Measurements from ENCODE around the gene OSTF1.

The OSTF1 gene

DNA sequence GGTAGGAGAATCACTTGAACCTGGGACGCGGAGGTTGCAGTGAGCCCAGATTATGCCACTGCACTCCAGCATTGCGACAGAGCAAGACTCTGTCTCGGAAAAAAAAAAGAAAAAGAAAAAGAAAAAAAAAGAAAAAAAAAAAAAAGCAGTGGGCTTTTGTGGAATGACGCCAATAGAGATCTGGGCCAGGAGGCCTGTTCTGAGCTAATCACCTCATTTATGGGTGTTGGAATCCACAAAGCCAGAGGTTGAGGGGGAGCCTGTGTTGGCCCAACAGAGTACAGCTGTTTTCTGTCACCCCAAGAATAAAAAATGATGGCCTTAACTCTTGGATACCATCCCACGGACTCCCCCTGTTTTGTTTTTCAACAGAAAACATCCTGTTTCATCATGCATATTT lies 18.5 kb downstream of the OSTF1 start:
- H3K9me3 ChIP-seq (replicated peaks; ENCODE audit: low read length): no peaks in the 10 kb centered on the region
- peaks cover 10% of the 10 kb centered on the region for H3K4me1 ChIP-seq (ENCODE audit: control insufficient read depth, insufficient read depth, low read length)
- no peak overlapping the region for H3K4me3 ChIP-seq (ENCODE audit: low read length)
- H3K9ac ChIP-seq (ENCODE audit: low read depth, low read length): no peak overlapping the region
- no peak overlapping the region for H3K4me2 ChIP-seq (ENCODE audit: low read length)
- no peaks in the 10 kb centered on the region for H3K27me3 ChIP-seq (ENCODE audit: control insufficient read depth, insufficient read depth, low read length)
- H3K36me3 ChIP-seq (ENCODE audit: insufficient read depth, low read length): no peaks in the 10 kb centered on the region

DNA sequence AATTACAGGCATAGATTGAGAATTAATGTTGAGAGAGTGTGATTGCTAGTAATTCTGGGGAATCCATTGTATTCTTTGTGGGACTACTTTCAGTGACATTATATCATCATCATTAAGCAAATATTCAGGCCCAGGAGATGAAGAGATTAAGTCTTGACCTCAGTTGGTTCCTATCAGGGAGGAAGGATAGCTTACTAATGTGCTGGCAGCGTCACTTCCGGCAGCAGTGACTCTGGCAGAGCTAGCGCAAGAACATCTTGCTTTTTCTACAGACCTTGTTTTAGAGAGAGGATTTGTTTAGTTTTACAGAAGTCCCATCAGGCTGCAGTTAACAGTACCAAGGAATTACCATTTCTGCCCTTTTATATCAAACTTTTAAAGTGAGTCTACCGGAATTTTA lies 20.3 kb downstream of the OSTF1 start:
- Histone ChIP-seq H3K4me2 (ENCODE audit: low read length) (peak overlapping the region; percentile 64), H3K36me3 (ENCODE audit: insufficient read depth, low read length) (no peaks in the 10 kb centered on the region), H3K4me1 (ENCODE audit: control insufficient read depth, insufficient read depth, low read length) (peaks cover 10% of the 10 kb centered on the region), H3K9me3 (replicated peaks; ENCODE audit: low read length) (no peaks in the 10 kb centered on the region), H3K27me3 (ENCODE audit: control insufficient read depth, insufficient read depth, low read length) (no peaks in the 10 kb centered on the region), H3K9ac (ENCODE audit: low read depth, low read length) (peak overlapping the region; percentile 49), H3K4me3 (ENCODE audit: low read length) (no peak overlapping the region)

DNA sequence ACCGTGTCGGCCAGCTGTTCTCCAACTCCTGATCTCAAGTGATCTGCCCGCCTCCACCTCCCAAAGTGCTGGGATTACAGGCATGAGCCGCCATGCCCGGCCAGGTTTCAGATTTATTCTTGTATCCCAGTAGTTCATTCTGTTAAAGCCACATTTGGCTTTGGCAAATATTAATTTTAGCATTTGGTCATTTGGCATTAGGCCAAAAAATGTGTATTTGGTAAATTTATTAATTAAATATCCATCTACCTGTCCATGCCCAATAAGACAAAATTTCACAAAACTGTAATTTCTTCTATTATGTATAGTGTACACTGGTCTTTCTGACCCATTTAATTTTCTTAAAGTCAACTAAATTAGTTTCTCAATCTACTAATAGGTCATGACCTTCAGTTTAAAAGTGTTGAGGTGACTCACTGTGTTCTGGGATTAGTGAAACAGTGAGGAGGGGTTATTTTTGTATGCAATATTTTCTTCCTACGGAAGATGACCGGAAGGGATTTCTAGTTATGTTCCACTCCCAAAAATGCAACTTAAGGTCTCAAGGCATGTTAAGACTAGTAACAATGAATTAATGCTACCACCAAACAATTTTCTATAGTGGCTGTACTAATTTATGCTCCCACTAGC lies 21.0 kb downstream of the OSTF1 start:
- no peaks in the 10 kb centered on the region for H3K9me3 ChIP-seq (replicated peaks; ENCODE audit: low read length)
- H3K4me2 ChIP-seq (ENCODE audit: low read length): peak overlapping the region; percentile 64
- H3K4me3 ChIP-seq (ENCODE audit: low read length): no peak overlapping the region
- H3K4me1 ChIP-seq (ENCODE audit: control insufficient read depth, insufficient read depth, low read length): peaks cover 10% of the 10 kb centered on the region
- no peaks in the 10 kb centered on the region for H3K27me3 ChIP-seq (ENCODE audit: control insufficient read depth, insufficient read depth, low read length)
- H3K36me3 ChIP-seq (ENCODE audit: insufficient read depth, low read length): no peaks in the 10 kb centered on the region
- no peak overlapping the region for H3K9ac ChIP-seq (ENCODE audit: low read depth, low read length)

DNA sequence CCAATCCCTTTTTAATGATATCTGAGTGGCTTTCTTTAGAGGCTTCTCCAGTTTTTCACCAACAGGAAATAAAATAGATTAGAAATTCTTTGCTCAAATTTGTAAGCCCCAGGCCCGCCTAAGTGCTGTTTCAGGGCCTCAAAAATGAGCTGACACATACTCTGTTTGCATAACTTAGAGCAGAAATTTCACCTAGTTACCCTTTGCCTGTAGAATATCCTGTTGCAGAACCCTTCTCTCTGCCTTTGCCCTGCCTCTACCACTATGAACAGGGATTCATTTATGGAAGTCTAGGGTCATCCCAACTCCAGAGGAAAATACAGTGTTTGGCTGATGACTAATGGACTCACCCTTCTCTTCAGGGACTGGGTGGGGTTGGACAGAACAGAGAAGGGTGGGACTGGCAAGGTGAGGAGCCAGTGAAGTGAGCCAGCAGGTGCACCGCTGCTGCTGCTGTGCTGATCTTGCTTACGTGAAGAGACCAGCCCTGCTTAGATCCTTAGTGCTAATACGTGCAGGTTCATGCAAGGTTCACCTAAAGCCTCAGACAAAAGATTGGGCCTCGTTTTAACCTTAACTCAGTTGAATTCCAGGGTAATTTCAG lies 22.8 kb downstream of the OSTF1 start:
- Histone ChIP-seq H3K4me1 (ENCODE audit: control insufficient read depth, insufficient read depth, low read length) (peaks cover 10% of the 10 kb centered on the region), H3K27me3 (ENCODE audit: control insufficient read depth, insufficient read depth, low read length) (no peaks in the 10 kb centered on the region), H3K36me3 (ENCODE audit: insufficient read depth, low read length) (no peaks in the 10 kb centered on the region), H3K4me3 (ENCODE audit: low read length) (no peak overlapping the region), H3K9ac (ENCODE audit: low read depth, low read length) (no peak overlapping the region), H3K4me2 (ENCODE audit: low read length) (no peak overlapping the region), H3K9me3 (replicated peaks; ENCODE audit: low read length) (no peaks in the 10 kb centered on the region)

DNA sequence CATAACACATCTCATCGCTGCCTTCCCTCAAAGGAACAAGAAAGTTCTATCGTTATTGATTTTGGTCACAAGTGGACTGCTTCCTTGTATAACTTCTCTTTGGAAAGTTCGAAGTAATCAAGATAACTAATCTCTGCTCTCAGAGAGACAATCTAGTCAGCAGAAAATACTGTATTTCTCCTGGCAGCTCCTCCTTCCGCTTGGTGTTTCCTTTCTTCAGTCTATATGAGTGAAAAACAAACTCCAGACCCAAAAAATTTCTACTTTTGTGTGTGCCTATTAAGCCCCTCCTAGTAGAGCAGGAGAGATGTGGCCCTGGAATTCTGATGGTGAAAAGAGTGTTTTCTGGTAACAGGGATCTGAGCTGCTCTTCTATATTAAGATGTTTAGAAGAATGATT lies 24.5 kb downstream of the OSTF1 start:
- Histone ChIP-seq H3K4me1 (ENCODE audit: control insufficient read depth, insufficient read depth, low read length) (peaks cover 10% of the 10 kb centered on the region), H3K27me3 (ENCODE audit: control insufficient read depth, insufficient read depth, low read length) (no peaks in the 10 kb centered on the region), H3K36me3 (ENCODE audit: insufficient read depth, low read length) (no peaks in the 10 kb centered on the region), H3K9ac (ENCODE audit: low read depth, low read length) (no peak overlapping the region), H3K4me2 (ENCODE audit: low read length) (no peak overlapping the region), H3K4me3 (ENCODE audit: low read length) (no peak overlapping the region), H3K9me3 (replicated peaks; ENCODE audit: low read length) (no peaks in the 10 kb centered on the region)

DNA sequence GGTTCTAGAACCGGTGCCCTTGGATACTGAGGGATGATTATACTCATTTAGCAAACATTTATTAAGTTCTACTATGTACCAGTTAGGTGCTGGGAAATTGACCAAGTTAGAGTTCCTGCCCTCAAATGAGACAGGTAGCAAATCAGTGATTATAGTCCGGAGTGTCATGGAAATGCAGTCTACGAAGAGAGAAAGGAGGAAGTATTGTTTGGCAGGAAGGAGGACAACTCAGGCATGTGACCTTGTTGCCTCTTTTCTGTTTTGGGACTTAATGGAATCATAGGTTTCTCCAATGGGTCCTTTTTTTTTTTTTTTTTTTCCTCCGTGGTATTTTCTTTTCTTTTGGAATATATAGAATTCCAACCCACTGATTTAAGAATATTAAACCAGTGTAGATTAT lies 28.0 kb downstream of the OSTF1 start:
- Histone ChIP-seq H3K4me3 (ENCODE audit: low read length) (no peak overlapping the region), H3K4me2 (ENCODE audit: low read length) (no peak overlapping the region), H3K9me3 (replicated peaks; ENCODE audit: low read length) (no peaks in the 10 kb centered on the region), H3K27me3 (ENCODE audit: control insufficient read depth, insufficient read depth, low read length) (no peaks in the 10 kb centered on the region), H3K9ac (ENCODE audit: low read depth, low read length) (no peak overlapping the region), H3K36me3 (ENCODE audit: insufficient read depth, low read length) (peaks cover 11% of the 10 kb centered on the region), H3K4me1 (ENCODE audit: control insufficient read depth, insufficient read depth, low read length) (no peaks in the 10 kb centered on the region)

DNA sequence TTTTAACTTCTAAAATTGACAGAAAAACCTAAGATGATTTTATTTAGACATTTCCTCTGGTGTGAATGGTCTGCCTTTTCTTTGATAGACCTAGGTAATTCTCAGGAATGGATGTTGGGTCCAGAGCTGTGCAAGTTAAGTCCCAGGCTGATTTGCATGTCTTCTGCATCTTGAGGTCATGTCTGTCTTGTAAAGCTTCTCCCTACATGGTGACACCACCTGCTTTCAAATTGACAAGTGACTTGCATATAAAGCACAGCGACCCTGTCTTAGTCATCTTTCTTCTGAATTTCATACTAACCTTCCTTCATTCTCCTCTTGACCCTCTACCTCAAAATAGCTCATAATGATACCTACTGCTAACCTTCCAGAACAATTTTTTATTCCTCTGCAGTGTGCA lies 29.2 kb downstream of the OSTF1 start:
- Histone ChIP-seq H3K36me3 (ENCODE audit: insufficient read depth, low read length) (peaks cover 11% of the 10 kb centered on the region), H3K4me1 (ENCODE audit: control insufficient read depth, insufficient read depth, low read length) (no peaks in the 10 kb centered on the region)

DNA sequence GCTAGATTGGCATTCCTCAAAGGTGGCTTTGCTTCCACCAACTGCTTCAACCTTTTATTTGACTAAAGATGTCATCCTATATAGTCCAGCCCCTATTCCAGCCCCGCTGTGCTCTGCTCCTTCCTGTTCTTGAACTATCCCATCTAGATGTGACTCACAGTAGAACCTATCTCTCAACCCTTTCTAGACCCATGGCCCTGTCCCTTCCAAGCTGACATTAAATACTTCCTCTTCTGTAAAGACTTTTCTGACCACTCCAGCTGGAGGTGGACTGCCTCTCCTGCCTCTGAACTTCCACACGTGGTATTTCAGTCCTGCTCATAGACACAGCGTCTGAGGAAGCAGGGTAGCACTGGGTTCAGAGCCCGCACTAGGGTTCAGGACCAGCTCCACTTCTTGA lies 32.4 kb downstream of the OSTF1 start:
- Histone ChIP-seq H3K27me3 (ENCODE audit: control insufficient read depth, insufficient read depth, low read length) (no peaks in the 10 kb centered on the region), H3K36me3 (ENCODE audit: insufficient read depth, low read length) (peaks cover 11% of the 10 kb centered on the region), H3K4me1 (ENCODE audit: control insufficient read depth, insufficient read depth, low read length) (no peaks in the 10 kb centered on the region), H3K4me3 (ENCODE audit: low read length) (no peak overlapping the region), H3K9me3 (replicated peaks; ENCODE audit: low read length) (no peaks in the 10 kb centered on the region), H3K4me2 (ENCODE audit: low read length) (no peak overlapping the region), H3K9ac (ENCODE audit: low read depth, low read length) (no peak overlapping the region)

More for the DNA sequence above, 29.2 kb downstream of the OSTF1 start:
- Histone ChIP-seq H3K4me3 (ENCODE audit: low read length) (no peak overlapping the region), H3K27me3 (ENCODE audit: control insufficient read depth, insufficient read depth, low read length) (no peaks in the 10 kb centered on the region), H3K9me3 (replicated peaks; ENCODE audit: low read length) (no peaks in the 10 kb centered on the region), H3K9ac (ENCODE audit: low read depth, low read length) (no peak overlapping the region), H3K4me2 (ENCODE audit: low read length) (no peak overlapping the region)

DNA sequence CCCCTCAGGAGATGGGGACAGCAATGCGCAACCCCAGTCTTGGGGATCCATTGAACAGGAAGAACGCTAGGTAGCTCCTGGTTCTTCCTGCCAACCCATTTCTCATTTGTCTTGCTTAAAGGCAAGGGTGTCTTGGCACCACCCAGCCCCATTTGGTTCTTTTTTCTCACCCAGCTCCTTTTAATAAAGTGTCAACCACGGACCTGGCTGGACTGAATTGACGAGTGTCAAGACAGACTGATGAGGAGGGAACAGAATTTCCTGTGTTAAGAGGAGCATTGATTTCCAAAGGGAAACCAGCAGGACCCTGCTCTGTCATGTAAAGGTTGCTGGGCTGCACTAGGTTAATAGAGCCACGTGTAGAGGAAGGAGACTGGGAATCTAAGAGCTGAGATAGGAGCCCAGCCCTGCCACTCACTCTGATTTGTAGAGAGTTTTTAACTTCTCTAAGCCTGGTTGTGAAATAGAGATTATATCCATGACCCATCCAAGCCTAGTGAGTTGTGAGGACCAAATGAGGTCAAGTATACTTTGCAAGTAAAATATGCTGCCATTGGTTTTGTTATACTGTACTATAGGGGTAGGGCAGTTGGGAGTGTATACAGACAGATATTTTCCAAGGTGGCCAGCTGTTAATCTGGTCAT lies 33.7 kb downstream of the OSTF1 start:
- Histone ChIP-seq H3K4me1 (ENCODE audit: control insufficient read depth, insufficient read depth, low read length) (no peaks in the 10 kb centered on the region), H3K4me3 (ENCODE audit: low read length) (no peak overlapping the region), H3K9ac (ENCODE audit: low read depth, low read length) (no peak overlapping the region), H3K36me3 (ENCODE audit: insufficient read depth, low read length) (peaks cover 11% of the 10 kb centered on the region), H3K9me3 (replicated peaks; ENCODE audit: low read length) (no peaks in the 10 kb centered on the region), H3K4me2 (ENCODE audit: low read length) (no peak overlapping the region), H3K27me3 (ENCODE audit: control insufficient read depth, insufficient read depth, low read length) (no peaks in the 10 kb centered on the region)

DNA sequence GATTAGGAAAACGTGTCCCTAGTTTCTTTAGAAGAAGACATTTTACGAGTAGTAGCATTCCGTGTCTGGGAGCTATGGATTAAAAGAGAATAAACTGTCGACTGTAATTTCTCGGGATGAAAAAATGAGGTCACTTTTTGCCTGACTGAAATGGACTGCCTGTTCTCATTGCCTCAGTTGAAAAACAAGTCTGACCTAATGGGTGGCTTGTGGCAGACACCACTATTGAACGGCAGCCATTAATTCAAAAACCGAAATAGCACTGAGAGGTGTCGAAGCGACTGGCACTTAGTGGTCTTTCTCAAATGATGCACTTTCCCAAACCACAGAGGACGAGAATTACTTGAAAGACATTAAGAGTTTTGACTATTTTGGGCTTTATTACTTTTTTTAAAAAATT lies 35.4 kb downstream of the OSTF1 start:
- peaks cover 10% of the 10 kb centered on the region for H3K36me3 ChIP-seq (ENCODE audit: insufficient read depth, low read length)

DNA sequence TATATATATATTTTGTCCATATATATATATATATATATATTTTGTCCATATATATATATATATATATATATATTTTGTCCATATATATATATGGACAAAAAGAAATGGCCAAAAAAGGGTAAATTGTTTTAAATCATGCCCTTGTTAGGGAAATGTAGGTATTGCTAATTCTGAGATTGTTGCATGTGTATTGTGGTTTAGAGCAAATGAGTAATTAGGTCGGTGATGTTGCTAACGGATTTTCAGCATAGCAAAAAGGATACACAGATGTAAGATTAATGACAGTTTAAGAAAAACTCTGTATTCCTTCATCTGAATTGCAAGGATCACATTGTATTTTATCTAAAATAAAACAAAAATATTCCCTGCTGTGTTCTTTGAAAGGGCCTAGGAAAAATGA lies 40.2 kb downstream of the OSTF1 start:
- no peak overlapping the region for H3K4me2 ChIP-seq (ENCODE audit: low read length)
- peaks cover 16% of the 10 kb centered on the region for H3K36me3 ChIP-seq (ENCODE audit: insufficient read depth, low read length)
- no peaks in the 10 kb centered on the region for H3K9me3 ChIP-seq (replicated peaks; ENCODE audit: low read length)
- no peaks in the 10 kb centered on the region for H3K27me3 ChIP-seq (ENCODE audit: control insufficient read depth, insufficient read depth, low read length)
- no peak overlapping the region for H3K4me3 ChIP-seq (ENCODE audit: low read length)
- H3K9ac ChIP-seq (ENCODE audit: low read depth, low read length): no peak overlapping the region
- no peaks in the 10 kb centered on the region for H3K4me1 ChIP-seq (ENCODE audit: control insufficient read depth, insufficient read depth, low read length)

More for the DNA sequence above, 35.4 kb downstream of the OSTF1 start:
- Histone ChIP-seq H3K9ac (ENCODE audit: low read depth, low read length) (no peak overlapping the region), H3K27me3 (ENCODE audit: control insufficient read depth, insufficient read depth, low read length) (no peaks in the 10 kb centered on the region), H3K4me2 (ENCODE audit: low read length) (no peak overlapping the region), H3K4me3 (ENCODE audit: low read length) (no peak overlapping the region), H3K9me3 (replicated peaks; ENCODE audit: low read length) (no peaks in the 10 kb centered on the region), H3K4me1 (ENCODE audit: control insufficient read depth, insufficient read depth, low read length) (no peaks in the 10 kb centered on the region)

DNA sequence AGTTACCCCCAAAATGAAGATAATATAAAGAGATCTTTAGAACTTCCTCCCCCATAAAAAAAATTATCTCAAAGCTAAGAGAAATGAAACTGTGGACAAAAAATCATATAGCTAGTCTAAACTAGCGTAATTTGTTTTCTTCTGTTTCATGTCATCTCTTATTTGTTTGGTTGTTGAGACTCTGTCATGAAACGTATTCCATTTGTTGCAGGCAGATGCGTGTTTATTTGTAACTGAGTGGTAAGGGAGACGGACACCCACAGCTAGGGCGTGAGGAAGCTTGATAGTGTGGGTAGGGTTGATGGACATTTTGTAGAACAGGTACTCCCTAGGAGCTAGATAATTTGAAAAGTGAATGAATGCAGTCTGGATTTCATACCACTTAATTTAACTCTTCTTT lies 41.9 kb downstream of the OSTF1 start:
- no peaks in the 10 kb centered on the region for H3K9me3 ChIP-seq (replicated peaks; ENCODE audit: low read length)
- peaks cover 23% of the 10 kb centered on the region for H3K36me3 ChIP-seq (ENCODE audit: insufficient read depth, low read length)
- H3K27me3 ChIP-seq (ENCODE audit: control insufficient read depth, insufficient read depth, low read length): no peaks in the 10 kb centered on the region
- H3K4me3 ChIP-seq (ENCODE audit: low read length): no peak overlapping the region
- no peak overlapping the region for H3K4me2 ChIP-seq (ENCODE audit: low read length)
- H3K9ac ChIP-seq (ENCODE audit: low read depth, low read length): no peak overlapping the region
- no peaks in the 10 kb centered on the region for H3K4me1 ChIP-seq (ENCODE audit: control insufficient read depth, insufficient read depth, low read length)

Data from skeletal muscle satellite cell (primary cell).